ENCODE results near the gene RSPRY1.

Gene RSPRY1

DNA sequence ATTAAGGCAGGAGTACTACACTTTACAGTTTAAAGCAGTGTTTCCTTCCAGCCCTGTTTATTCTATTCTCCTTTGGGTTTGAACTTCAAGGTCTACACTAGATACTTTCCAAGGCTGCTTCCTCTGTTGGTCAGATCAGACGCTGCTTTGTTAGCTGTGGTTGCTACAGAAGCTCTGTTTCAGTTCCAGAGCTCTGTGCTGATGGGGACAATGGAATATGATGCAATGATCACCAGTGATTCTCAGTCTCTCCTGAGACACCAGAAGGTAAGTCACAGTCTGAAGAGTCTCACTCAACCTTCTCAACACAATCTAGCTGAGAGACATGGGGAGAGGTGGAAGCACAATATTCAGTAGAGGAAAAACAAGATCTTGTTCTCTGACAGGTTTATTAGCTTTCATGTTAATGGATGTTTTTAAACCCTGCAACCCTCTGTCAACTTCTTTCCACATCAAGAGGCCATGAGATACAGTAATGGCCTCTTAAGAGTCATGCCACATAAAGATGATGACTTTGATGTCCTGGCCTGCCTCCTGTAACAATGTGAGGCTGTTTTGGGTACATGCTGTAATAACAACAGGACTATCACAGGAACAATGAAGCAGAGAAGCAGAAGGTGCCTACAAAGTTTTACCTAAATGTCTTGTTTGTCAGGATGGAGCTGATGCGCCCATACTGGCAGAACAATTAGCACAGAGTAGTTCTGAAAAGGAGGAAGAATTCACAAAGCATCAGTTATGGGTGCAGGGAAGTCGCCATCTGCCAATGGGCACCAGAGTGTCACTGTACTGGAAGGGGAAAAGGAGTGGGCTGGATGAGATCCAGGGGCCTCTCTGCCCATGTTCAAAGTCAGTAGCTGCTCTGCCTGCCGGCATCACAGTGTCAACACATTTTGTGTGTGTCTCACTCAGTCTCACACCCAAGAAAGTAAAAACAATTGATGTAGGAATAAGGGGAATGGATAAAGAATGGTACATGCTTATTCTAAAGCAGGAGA lies 33.7 kb upstream of the RSPRY1 start:
- DNase-seq (ENCODE audit: low read depth in 2 of 2) = no peak

DNA sequence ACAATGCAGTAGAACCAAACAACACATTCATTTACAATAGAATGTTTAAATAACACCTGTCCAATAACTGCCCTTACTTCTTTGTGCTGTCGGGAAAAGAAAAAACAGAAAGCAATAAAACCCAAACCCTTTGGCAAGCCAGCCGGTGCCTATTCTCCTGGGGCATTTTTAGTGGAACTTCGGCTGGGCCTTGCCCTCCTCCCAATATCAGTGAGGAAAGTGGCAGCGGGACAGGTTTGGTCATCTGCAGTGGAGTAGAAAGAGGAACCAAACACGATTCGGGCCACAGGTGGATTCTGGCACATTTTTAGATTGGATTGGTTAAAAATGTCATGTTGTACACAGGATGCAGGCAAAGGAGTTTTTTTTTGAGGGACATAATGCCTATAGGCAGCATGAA lies 32.3 kb upstream of the RSPRY1 start:
- no peak for DNase-seq (ENCODE audit: low read depth in 2 of 2)

DNA sequence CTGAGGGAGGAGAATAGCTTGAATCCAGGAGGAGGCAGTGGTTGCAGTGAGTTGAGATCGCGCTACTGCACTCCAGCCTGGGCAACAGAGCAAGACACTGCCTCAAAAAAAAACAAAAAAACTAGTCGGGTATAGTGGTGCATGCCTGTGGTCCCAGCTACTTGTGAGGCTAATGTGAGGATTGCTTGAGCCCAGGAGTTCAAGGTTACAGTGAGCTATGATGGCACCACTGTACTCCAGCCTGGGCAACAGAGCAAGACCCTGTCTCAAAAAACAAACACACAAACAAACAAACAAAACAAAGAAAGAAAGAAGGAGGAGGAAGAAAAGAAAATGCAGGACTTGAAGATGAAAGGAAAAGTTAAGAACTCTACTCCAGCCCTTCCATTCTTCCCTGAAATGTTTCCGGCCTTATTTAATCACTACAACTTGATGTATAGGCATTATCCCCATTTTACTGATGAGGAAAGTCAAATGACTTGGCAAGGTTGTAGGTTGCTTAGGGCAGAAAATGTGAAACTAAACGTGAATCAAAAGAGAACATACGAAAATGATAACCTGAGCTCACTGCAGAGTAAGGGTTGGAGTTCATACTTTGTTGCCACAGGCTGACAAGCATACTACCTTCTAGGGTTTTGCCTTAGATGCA lies 30.3 kb upstream of the RSPRY1 start:
- no peak for DNase-seq (ENCODE audit: low read depth in 2 of 2)

DNA sequence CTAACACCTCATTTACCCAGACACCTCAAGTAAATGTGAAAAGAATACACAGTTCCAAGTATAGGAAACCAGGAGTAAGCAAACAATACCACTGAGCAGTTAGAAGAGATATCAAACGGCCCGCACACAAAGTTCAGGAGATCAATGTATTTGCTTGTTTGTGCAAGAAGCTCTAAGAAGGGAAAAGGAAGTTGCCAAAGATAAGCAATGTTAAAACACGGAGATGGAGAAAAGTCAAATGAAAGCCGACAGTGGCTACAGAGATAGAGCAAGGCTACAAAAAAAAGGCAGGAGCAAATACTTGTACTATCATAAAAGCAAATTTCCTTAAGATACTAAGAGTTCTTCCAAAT lies 29.8 kb upstream of the RSPRY1 start:
- no peak for DNase-seq (ENCODE audit: low read depth in 2 of 2)

DNA sequence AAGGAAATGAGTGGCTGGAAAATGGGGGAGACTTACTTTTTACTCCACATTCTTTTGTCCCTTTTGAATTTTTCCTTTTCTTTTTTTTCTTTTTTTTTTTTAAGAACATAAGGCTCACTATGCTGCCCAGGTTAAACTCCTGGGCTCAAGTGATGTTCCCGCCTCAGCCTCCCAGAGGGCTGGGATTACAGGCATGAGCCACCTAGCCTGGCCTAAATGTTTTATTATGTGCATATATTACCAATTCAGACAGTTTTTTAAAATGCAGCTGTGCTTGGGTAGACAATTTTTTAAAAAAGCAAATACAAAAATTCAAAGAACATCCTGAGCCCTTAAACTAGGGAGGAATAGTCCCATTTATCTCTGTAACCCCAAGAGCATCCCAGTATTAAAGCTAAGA lies 28.6 kb upstream of the RSPRY1 start:
- DNase-seq (ENCODE audit: low read depth in 2 of 2) = no peak

DNA sequence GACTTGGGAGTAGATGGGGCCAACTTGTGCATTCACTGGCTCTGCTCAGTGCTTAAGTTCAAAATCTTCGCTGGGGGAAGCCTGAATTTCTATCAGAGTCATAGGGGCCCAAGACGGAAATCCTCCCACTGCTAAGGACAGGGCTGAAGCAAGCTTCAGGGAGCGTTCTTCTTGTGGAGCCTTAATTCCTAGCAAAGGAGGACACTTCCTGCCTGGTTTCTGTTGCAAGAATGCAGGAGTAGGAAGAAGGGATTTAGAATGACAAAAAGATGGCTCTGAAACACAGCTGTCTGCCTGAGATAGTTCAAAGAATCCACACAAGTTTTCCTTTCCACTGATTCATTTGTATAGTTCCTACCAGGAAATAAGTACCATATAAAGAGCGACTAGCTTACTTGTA lies 26.7 kb upstream of the RSPRY1 start:
- no peak for DNase-seq (ENCODE audit: low read depth in 2 of 2)

DNA sequence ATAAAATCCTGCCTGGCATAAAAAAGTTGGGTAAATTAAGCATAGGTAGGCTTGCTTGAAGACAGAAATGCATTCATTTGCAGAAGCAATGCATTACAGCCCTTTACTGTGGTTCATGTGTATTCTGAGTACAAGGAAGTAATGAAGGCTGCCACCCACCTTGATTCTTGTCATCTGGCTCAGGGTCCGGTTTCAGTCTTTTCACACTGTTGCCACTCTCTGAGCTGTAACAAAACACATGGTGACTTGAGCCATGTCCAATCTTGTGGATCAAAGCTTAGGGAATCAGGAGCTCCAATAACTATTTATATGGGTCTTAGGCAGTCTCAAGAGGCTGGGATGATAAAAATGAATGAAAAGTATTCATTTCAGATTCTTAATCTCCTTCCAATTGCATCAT lies 22.3 kb upstream of the RSPRY1 start:
- no peak for DNase-seq (ENCODE audit: low read depth in 2 of 2)

DNA sequence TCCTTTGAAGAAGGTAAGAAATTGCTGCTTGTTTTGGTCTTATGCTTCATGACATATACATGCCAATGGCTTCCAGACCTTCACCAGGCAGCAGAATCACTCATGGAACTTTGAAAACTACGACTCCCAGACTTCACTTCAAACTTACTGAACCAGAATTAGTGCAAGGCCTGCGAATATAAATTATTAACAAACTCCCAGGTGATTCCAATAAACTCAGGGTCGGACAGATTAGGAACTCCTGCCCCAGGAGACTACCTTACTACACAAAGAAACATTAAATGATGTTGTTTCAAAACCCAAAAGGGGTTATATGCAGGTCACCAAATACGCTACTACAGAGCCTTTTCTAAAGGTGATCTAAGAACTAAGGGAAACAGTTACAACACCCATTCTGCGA lies 20.6 kb upstream of the RSPRY1 start:
- DNase-seq (ENCODE audit: low read depth in 2 of 2) = no peak

DNA sequence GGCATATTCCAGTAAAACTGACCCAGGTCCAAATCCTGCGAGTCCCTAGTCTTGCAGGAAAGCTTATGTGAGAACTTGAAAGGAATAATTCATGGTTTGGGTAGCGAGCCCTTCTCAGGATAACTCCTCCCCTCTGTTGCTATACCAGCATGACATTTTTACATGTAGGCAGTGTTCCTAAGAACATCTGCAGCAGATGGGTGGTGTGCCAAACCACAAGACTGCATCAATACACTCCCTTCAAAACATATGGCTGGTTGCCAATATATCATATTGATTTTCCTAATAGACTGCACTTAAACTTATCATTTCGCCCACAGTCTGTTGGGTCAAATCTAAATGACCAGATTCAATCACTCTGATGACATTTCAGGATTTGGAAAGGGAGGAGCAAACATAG lies 20.2 kb upstream of the RSPRY1 start:
- DNase-seq (ENCODE audit: low read depth in 2 of 2) = no peak

DNA sequence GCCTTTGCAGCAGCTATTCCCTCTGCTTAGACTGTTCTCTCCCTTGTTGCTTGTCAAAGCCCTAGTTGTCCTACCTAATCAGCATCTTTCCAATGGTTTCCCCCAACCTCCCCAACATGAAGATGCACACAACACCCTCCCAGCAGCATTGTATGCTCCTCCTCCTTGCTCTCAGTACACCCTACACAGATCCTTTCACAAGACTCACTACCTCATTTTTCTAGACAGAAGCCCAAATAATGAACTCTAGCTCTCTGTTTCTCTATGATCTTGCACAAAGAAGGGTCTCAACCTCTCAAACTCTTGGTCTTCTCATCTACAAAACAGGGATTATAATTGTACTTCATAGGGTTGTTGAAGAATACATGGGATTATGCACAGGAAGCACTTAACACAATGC lies 19.7 kb upstream of the RSPRY1 start:
- no peak for DNase-seq (ENCODE audit: low read depth in 2 of 2)

DNA sequence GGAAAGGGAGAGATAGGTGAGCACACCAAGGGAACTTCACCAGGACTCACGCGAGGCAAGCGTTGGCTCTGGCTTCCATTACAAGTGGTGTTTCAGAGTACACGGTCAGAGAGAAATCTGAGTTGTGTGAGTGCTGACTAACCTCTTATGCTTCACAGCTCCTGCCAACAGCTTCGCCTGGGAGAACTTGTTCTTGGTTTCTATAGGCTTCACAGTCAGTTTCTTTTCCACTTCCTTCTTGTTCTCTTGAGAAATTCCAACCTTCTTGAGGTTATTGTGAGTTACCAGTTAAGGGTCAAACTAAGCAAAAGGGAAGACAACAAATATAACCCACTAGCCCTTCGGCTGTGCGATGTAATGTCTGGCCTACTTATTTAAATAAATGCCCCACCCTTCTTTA lies 19.2 kb upstream of the RSPRY1 start:
- DNase-seq (ENCODE audit: low read depth in 2 of 2) = no peak

DNA sequence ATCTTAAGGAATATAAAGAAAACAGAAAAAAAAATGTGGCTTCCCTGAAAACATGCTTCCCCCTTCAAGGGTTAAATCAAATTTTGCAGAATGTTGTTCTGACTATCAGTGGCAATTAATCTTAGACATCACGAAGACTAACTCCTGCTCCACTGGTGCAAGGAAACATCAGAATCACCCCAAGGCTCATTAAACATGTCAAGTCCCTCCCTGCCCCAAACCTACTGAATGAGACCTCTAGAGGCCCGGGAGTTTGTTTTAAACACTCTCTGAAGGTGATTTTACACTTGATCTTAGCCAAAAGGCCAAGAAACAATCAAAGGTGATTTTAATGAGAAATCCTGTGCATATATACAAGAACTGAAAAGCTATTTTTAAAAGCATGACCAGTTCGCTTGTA lies 18.6 kb upstream of the RSPRY1 start:
- DNase-seq (ENCODE audit: low read depth in 2 of 2) = no peak

DNA sequence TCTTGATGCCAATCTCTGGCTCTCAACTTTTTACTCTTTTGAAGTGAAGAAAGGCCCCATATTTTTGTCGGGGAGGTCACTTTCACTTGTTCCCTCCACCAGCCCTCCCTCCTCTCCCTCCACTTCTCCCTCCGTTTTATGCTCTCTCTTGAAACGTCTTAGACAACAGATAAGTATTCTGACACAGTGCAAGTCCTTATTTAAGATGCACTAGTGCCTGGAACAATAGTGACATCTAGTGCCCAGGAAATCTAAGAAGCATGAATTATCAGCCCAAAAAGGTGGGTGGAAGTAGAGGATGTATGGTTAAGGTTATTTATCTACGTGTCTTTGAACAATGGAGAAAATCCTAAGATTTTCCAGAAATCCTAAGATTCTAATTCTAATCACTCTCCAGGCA lies 18.2 kb upstream of the RSPRY1 start:
- DNase-seq (ENCODE audit: low read depth in 2 of 2) = peak in 1 of 2 experiments; percentile 44

DNA sequence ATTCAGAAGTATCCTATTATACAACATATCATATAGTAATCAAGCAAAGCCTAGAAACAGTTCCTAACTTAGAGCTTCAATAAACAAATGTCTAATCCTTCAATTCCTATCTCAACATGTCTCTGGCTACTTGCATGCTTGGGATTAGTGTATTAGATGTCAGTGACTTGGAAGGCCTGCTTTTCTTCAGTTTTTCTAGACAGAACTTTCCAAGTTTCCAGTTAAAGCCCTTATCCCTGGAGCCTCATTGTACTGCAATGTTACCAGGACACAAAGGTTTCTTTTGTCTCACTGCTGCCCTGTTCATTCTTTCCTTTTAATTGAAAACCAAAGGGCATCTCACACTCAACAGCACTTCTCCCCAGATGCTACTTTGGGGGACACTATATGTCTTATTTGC lies 16.8 kb upstream of the RSPRY1 start:
- no peak for DNase-seq (ENCODE audit: low read depth in 2 of 2)

DNA sequence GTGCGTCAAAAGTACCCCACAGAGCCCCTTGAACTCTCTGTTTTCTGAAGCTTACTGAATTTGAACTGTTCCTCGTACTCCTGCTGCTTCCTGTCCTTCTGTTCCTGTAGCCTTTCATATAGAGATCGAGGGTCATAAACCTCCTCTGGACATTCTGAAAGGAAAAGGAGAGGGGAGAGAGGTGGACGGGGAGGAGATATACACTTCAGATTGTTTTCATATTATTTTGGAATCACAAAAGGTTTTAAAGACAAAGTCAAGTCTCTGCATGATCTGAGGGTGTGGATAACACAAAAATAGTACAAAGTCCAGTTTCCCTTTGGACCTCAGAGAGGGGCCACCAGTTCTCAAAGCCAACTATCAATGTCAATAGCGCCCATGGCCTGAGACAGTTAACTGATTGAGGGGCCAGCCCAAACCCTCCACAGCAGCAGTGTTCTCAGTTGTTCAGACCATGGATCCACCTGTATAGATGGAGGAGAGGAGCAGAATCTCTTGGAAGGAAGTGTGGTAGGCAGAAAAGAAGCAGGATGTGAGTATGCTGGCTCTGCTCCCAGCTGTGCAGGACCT lies 13.3 kb upstream of the RSPRY1 start:
- DNase-seq (ENCODE audit: low read depth in 2 of 2) = no peak

DNA sequence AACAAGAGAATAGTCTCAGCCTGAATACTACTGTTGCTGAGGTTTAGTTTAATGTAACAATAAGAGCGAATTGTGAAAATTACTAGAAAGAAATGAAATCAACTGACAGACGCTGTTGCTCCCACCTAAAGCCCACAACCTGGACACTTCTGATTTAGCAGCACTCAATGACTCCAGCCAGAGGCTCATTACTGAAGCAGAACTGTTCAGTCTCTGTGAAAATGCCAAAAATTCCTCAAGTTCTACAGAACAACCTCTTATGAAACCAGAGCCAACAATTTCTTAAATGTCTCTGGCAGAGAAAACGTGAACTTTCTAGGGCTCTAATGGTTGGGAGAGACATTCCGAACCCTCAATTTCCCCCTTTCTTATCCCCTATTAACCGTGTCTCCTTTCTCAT lies 10.2 kb upstream of the RSPRY1 start:
- no peak for DNase-seq (ENCODE audit: low read depth in 2 of 2)

DNA sequence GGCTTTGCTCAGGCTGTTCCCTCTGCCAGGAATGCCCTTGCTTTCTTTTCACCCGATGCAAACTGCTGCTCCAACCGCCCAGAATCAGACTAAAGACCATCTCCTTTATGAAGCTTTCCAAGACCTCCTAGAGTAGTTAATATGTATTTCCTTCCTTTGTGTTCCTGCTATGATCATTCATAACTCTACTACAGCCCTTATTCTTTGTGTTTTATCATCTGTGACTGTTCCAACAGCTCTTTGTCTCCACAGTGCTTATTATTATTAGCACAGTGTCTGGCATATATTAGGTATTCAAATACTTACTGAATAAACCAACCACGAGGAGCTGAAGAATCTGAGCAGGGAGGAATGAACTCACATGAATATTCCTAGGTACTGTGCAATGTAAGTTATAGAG lies 7.9 kb upstream of the RSPRY1 start:
- no peak for DNase-seq (ENCODE audit: low read depth in 2 of 2)

DNA sequence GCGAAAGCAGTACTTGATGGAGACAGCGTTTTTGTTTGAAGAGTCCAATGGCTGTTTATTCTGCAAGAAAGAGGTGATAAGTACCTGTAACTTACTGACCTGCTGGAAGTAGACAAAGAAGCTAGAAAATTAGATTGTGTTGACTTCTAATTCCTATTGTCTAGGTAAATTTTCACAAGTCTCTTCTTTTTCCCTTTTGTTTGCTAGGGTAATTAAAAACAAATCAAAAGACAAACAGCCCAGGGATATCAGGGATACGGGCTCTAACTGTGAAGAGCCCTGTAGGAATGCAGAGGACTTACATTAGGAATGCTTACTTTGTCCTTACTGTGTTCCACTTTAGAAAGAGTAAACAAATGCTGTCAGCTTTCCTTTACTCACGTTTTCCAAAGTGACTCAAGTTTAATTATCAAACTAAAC lies 7.3 kb upstream of the RSPRY1 start:
- DNase-seq (ENCODE audit: low read depth in 2 of 2) = no peak

DNA sequence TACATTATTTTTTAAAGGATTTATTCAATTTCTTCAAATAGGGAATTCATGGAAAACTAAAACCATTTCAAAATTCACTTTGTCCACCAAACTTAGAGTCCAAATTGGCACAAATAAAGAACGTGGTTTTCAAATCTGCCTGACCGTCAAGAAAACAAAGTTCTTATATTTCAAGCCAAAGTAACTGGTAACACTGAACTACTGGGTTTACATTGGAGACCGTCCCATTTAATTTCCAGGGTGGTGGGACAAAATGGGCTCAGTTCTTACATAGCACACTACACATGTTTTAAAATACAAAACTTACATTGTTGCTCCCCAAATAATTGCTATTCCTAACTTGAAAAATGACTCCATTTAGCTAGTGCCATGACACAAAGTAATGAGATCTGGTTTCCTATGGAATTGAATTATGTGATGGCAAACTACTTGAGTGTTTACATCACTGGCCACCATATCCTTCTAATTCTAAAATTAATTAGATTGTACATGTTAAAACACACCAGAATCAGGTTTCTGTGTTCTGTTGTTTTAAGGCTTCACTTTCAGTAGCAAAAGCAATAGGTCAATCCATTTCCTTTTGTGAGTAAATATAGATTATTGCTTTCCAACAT lies 6.8 kb upstream of the RSPRY1 start:
- DNase-seq (ENCODE audit: low read depth in 2 of 2) = no peak

DNA sequence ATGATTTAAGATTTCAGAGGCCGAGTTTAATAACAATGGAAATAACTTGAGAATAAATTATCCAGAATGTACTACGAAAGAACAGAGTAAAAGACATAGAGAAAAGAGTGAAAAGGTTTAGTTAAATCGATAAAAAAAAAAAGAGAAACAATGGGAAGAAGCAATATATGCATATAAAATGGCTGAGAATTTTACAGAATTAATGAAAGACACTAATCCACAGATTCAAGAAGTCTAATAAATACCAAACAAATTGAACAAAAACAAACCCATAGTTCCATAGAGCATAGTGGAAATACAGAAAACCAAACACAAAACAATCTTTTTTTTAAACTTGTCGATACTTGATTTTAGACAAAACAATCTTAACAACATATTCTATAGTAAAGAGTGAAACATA lies 2.0 kb upstream of the RSPRY1 start:
- DNase-seq (ENCODE audit: low read depth in 2 of 2) = no peak

DNA sequence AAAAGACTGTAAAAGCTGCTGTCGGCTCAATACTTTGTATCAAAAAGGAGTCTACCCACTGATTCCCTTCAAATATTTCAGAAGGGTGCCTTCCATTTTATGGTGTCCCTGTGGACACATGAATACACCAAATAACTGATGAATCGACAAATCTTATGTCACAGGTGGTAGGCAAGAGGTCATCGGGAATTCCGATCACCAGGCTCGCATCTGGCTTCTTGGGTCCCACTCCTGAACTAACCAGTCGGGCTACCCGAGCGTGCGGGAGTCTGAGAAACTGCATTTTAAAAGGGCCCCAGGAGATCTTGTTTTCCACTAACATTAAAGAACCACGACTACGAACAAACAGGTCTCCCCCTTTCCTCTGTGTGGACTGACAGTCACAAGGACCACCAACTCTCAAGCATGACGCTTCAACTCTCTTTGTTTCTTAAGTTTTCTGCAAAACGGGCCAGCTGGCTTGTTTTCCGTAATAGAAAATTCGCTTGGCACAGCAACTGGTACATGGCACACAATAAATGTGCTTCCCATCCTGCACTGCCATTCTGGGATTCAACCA lies 1.2 kb upstream of the RSPRY1 start:
- no peak for DNase-seq (ENCODE audit: low read depth in 2 of 2)

DNA sequence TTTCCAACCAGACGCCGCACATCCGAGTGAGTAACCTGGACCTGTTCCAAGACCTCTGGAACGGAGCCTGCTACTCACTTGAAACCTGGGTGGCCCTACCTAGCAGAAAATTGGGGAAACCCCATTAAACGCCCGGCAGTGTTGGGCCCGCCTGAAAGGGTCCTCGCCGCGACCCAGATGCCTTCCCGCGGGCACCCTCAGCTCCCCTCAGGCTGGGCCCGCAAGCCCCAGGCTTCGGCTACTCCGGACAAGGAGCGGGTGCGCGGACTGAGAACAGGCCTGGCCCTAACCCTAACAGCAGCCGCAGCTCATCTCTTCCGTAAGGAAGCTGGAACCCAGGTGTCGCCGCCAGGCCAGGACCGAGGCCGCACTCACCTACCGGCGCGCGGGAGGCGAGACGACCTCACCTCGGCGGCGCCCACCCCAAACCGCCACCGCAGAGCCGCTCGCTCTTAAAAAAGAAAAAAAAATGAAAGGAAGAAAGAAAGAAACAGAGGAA lies 634 bp upstream of the RSPRY1 start:
- DNase-seq (ENCODE audit: low read depth in 2 of 2) = no peak

Measured in fibroblast of skin of left biceps (primary cell).